Tibial nerve (tissue), 4 donors: ENCODE measurements around the gene RAPGEF6.

Experiments used
- CTCF ChIP-seq, 5 experiments: fragments of 200-600 bp in 3 of 5; fragments of 450-650 bp in 2 of 5; sonication (generic) in 3 of 5; IDR thresholded peaks; one replicate each; pipeline ENCODE4 v1.5.1; 2016 to 2019; ENCODE audit warnings: antibody characterized with exemption in 5 of 5, mild to moderate bottlenecking in 3 of 5, moderate library complexity in 2 of 5
- EP300 ChIP-seq, 2 donors: sonication (generic); formaldehyde crosslinking; IDR thresholded peaks; one replicate each; pipeline ENCODE4 v1.6.1; 2017; ENCODE audit warnings: antibody characterized with exemption in 2 of 2, mild to moderate bottlenecking in 1 of 2
- POLR2A ChIP-seq, 2 donors: fragments of 450-650 bp; IDR thresholded peaks; one replicate each; pipeline ENCODE4 v1.6.1; 2017; ENCODE audit warnings: antibody characterized with exemption in 2 of 2, mild to moderate bottlenecking in 2 of 2, moderate library complexity in 2 of 2

- TF ChIP-seq CTCF (IDR thresholded peaks at IDR 0.05) (no peak), EP300 (IDR thresholded peaks at IDR 0.05) (no peak), POLR2A (IDR thresholded peaks at IDR 0.05) (no peak)
These were observed 216.2 kb downstream of the RAPGEF6 start for GRCh38 chr5:131418846-131419245.
